ENCODE measurements around the gene INSYN1.

GRCh38 chr15:73749533-73749932, 3.6 kb downstream of the INSYN1 start:
- TF ChIP-seq CTCF (IDR thresholded peaks at IDR 0.05 in 4 of 5, conservative IDR thresholded peaks at IDR 0.05 in 1 of 5) (no peak), POLR2A (IDR thresholded peaks at IDR 0.05) (no peak)
